Ureter (tissue), 1 donor: ENCODE data around the gene HACD1. TPM values are rescaled to one million over a fixed set of nuclear protein-coding genes. Genes with fewer than 3 reads are reported as not detected.

Experiments
- DNase-seq: peaks from one replicate; pipeline ENCODE4 v3.0.0-alpha.2; 2020; ENCODE audit warnings: low spot score
- total RNA-seq: library from RNA; stranded (reverse); gene quantifications from one replicate; pipeline ENCODE4 v1.2.4, GENCODE V29; 2023
- donor health status: DM: yes; HTN: yes; CAD: no.

HACD1 gene
- total RNA-seq, 1 donor from 2014 or later = 20.7 TPM

DNA sequence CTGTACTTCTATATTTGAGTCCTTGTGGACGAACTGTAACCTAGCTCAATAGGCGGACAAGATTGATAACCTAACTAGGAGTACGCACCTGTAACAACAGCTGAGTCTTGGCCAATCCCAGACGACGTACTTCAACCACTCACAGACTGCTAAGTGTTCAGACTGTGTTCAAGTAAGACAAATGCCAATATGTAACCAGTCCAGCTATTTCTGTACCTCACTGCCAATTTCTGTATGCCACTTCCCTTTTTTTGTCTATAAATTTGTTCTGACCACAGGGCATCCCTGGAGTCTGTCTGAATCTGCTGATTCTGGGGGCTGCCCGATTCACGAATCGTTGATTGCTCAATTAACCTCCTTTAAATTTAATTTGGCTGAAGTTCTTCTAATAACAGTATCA, 32.2 kb downstream of the HACD1 start:
- no peak for DNase-seq

DNA sequence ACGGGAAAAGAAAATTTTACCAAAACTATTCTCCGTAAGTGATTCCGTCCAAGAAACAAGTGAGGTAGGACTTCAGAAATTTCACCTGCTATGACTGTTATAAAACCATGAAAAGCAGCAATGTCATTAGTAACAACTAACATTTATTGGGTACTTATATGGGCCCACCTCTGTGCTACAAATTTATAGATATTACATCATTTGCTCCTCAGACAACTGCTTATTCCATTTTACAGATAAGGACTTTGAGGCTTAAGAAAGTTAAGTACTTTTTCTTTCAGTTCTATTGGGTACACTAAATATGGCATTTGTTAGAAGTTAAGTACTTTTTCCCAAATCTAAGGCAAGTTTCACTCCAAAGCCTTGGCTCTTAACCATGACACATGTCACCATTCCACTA, 36.3 kb downstream of the HACD1 start:
- DNase-seq = no peak

DNA sequence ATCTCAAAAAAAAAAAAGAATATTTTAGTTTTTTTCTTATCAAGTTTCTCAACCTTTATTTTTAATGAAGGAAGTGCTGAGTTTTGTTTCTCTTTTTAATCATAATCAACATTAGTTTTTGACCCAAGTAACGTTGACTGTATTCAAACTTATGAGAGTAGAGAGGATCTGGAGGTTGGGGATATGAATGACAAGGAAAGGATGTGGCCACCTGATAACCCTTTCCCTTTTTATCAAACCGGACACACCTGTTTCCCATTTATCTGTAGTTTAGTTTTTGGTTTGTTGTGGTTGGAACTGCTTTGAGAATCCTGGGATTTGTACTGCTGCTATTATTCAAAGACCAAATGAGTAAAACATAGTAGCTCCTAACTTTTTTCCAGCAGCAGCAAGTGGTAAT, 38.6 kb downstream of the HACD1 start:
- DNase-seq = no peak

DNA sequence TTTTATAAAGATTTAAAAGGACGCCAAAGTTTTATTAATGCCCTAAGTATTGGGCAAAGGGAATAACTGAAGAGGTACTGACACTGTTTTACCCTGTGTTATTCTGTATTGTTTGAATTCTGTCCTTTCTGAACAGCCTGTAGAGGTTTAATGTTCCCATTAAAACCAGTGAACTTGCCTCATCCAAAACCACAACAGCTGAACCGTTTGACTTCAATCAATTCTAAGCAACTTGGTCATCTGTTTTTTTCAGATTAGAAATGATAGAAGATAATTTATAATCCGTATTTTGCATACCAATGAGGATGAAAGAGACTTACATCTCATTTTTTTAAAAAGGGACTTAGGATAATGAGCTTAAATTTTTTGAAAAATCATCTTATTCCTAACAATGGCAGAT, 40.4 kb downstream of the HACD1 start:
- DNase-seq = no peak

DNA sequence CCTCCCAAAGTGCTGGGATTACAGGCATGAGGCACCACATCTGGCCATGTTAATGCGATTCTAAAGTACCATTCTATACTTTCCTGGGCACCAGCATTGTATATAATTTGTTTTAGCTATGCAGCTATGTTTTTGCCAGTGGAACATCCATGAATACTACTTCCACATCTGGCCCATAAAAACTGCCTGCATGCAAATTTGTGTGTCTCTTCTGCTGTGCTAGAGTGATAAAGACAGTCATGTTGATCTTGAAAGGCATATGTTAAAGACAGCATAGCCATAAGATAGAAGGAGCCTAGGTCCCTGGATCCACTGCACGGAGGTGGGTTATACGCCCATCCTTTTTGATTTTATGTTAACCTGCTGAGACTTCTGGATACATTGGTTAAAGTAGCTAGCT, 52.3 kb downstream of the HACD1 start:
- DNase-seq = no peak

DNA sequence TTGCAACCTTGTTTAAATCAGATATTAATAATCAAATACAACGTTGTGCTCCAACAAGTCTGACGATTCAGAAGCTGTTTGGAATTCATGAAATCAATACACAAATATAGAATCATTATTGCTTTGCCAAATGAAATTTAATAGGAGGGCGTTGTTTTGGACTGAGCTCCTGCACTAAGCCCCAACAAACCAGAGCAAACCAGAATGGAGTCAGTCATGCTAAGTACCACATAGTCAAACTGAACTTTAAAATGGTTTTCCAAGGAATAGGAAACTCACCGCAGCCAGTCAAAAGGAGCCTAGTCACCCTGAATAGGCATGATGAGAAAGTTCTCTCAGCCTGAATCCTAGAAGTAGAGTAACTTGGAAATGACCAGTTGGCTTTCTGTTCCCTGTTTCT, 53.7 kb downstream of the HACD1 start:
- DNase-seq = no peak

DNA sequence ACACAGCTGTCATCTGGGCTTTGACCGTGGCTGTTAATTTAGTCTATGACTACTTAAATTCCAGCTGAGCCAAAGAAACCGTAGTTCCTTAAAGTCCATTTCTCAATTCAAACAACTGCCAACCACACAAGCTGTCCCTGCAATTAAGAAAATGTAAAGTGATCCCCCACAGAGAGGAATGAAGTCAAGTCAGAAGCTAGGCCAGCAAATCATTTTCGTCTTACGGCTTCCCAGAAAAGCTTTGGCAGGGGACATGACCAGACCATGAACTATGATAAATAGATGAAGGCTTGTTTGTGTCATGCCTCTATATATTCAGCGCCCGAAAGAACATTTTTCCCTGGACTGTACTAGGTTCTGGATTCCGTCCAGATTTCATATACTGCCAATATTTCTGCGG, 54.6 kb downstream of the HACD1 start:
- DNase-seq = no peak

DNA sequence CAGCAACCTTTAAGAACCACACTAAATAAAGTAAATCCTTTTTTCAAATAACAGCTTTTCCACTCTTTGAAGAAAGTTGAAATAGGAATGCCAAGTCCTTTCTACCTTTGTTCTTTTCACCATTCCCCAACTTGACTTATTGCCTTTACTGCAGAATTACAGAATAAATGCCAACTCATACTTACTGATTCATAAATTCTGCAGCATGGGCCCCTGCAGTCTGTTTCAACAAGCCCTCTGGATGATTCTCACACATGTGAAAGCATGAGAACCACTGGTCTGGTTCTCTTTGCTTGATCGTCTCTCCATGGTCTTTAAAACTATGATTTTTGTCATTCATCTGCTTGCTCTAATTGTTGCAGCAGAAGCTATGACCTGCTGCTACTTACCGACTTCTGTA, 56.1 kb downstream of the HACD1 start:
- no peak for DNase-seq

DNA sequence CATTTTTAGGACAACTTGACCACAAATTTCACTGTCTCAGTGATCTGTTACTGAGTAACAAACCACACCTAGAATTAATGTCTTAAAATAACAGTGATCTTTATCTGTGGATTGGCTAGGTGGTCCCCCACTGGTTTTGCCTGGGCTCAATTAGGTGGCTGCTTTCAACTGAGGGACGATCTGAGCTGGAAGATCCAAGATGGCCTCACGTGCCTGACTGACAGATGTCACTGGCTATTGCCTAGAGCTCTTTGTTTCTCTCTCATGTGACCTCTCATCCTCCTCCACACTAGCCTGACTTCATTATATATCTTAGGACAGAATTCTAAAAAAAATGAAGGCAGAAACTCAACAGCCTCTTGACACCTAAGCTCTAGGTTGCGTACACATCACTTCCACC, 59.7 kb downstream of the HACD1 start:
- DNase-seq = no peak

DNA sequence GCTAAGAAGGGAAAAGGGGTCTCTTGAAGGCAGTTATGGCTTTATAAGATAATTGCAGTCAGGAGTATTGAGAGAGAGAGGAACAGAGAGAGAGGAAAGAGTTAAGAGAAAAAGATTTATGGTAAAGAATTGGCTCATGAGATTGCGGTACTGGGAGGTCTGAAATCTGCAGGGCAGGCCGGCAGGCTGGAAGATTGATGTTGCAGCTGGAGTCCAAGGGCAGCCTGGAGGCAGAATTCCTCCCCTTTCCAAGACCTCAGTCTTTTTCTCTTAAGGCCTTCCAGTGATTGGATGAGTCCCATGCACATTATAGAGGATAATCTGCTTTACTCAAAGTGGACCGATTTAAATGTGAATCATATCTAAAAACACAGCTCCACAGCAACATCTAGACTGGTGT, 68.4 kb downstream of the HACD1 start:
- no peak for DNase-seq

DNA sequence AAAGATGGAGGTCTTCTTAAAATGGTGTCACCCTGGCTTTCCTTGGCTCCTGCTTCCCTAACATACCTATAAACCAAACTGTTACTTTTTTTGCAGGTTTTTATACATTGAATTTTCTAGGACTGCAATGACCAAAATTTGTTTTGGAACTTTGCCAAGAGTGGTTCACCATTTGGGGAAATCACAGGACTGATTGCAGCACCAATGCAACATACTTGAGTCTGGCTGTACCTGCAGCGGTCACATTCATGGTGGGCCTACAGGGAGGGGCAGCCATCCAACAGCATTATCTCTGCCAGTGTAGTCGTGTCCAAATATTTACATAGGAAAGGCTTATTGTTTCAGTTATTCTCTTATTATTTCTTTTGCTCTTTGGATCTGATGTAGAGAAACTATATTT, 69.0 kb downstream of the HACD1 start:
- no peak for DNase-seq

DNA sequence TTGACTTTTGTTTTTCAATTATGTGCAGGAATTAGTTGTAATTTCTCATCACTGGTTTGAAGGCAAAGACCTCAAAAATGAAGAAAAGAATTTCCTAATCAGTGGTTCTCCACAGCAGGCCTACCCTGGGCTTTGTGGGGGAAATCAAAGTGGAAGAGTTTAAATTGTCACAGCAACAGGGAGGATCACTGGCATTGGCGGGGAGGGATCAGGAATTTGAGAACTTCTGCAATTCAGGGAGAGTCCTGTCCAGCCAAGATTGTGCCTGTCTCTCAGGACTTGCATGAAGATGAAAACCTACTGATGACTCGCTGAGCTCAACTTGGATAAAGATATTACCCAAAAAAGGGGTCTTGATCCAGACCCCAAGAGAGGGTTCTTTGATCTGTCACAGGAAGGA, 70.1 kb downstream of the HACD1 start:
- no peak for DNase-seq

DNA sequence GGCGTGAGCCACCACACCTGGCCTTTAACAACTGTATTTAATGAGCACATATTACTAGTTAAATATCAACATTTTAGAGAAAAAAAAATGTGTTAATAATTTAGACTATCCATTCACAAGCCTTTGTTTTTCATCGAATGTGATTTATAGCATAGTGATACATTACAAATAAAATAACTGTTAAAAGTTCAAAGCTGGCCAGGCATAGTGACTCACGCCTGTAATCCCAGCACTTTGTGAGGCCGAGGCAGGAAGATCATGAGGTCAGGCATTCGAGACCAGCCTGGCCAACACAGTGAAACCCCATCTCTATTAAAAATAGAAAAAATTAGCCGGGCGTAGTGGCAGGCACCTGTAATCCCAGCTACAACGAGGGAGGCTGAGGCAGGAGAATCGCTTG, 72.7 kb downstream of the HACD1 start:
- no peak for DNase-seq

Other genes with a start within 250 kb of the HACD1 start
- 0.73 TPM for gene ST8SIA6, start 162.8 kb downstream of the HACD1 start, total RNA-seq
- 25.0 TPM for gene STAM, start 26.8 kb upstream of the HACD1 start, total RNA-seq
- gene TMEM236, start 134.8 kb upstream of the HACD1 start, total RNA-seq = 0.49 TPM
- gene MRC1, start 192.0 kb upstream of the HACD1 start, total RNA-seq = 13.1 TPM